HG03378 (cell line): Measurements from ENCODE around the gene PNPLA2.

Source experiments
- ATAC-seq: cut with Tn5 transposase; IDR thresholded peaks from one replicate; pipeline ENCODE4 v1.9.1; 2021; ENCODE audit warnings: mild to moderate bottlenecking, moderate library complexity; ENCODE audit not compliant: unreplicated experiment

The PNPLA2 gene

DNA sequence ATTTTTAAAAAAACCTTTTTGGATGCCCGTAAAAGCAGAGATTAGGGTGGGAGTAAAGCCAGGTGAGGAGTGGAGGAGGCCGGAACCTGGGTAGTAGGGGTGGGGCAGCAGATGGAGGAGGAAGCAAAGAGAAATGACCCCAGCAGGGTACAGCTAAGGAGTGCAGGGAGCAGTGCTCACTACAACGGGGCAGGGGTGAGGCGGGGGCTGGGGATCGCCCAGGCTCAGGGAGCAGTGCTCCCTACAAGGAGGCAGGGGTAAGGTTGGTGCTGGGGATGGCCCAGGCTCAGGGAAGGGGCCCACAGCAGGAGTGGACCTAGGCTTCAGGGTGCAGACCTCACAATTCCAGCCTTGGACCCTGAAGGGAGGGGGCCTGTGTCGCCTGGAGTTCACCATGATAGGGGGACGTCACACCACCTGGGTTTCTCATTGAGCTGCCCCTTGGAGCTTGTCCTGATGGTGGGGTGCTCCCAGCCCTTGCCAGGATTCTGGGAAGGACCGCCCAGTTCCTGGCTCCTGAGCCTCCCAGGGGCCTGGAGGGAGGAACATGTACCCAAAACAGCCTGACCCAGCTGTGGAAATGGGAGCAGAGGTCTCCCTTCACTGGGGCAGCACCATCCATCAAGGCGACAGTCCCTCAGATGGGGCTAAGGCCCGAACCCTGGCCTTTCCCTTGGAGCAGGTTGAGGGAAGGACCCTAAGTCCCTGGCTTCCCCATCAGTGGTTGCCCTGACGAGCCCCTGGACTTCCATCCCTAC, 2.9 kb upstream of the PNPLA2 start:
- no peak for ATAC-seq

DNA sequence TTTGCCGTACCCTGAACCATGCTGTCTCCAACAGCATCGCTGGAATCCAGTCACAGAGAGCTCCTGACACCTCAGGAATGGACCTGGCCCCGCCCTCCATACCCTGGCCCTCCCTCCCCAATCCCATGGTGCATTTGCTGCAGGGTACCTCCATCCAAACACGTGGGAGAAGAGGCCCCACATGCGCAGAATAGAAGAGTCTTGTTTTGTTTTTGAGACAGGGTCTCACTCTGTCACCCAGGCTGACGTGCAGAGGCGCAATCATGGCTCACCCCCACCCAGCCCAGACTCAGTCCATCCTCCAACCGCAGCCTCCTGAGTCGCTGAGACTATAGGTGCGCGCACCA, 2.3 kb upstream of the PNPLA2 start:
- ATAC-seq, result no peak

DNA sequence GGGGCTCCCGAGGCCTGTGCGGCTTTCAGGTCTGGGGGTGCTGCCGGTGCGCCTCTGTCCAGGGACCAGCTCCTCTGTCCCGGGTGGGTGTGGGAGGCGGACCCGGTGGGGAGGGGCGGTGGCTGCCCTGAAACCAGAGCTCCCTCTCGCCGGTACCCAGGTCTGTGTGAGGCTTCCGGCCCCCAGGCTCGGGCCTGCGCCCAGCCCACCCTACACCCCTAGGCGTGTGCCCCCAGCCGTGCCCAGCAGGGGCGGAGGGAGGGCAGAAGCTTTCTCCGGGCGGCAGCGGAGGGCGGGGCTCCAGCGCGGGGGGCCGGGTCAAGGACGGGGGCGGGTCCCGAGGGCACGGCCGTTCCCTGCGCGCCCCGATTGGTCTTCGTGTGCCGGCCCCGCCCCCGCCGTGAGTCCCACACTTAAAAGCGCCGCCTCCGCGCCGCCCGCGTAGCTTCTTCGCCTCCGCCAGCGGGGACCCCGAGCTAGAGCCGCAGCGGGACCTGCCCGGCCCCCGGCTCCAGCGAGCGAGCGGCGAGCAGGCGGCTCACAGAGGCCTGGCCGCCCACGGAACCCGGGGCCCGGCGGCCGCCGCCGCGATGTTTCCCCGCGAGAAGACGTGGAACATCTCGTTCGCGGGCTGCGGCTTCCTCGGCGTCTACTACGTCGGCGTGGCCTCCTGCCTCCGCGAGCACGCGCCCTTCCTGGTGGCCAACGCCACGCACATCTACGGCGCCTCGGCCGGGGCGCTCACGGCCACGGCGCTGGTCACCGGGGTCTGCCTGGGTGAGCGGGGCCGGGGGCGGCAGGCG, 616 bp downstream of the PNPLA2 start:
- ATAC-seq, result peak; percentile 28

DNA sequence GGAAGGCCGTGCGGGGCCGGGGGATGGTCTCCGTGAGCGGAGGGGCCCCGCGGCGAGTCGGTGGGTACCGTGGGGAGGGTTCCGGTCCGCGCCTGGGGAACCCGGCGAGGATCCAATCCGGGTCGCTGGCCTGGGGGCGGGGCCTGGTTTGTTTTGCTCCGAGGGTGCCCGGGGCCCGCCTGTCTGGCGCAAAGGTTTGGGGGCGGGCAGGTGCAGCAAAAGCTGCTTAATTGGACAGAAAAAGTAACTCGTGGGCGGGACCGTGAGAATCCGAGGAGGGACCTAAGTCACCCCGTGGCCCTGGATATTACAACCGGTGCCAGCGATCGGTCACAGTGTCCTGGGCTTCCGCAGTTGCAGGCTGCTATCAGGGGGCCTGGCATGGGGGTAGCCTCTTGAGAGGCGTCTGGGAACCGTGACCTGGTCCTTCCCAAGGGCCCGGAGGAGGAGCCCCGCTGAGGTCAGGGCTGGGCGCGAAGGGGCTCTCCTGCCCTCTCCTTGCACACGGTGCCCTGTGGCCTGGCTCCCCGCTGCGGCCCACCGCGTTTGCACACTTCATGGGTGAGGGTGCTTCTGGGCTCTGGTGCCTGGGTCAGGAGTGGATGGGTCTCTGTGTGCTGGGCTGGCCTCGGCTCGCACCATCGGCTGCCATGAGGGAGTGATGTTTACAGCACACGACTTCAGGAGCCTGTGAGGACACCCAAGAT, 1.4 kb downstream of the PNPLA2 start:
- peak; percentile 54 for ATAC-seq

DNA sequence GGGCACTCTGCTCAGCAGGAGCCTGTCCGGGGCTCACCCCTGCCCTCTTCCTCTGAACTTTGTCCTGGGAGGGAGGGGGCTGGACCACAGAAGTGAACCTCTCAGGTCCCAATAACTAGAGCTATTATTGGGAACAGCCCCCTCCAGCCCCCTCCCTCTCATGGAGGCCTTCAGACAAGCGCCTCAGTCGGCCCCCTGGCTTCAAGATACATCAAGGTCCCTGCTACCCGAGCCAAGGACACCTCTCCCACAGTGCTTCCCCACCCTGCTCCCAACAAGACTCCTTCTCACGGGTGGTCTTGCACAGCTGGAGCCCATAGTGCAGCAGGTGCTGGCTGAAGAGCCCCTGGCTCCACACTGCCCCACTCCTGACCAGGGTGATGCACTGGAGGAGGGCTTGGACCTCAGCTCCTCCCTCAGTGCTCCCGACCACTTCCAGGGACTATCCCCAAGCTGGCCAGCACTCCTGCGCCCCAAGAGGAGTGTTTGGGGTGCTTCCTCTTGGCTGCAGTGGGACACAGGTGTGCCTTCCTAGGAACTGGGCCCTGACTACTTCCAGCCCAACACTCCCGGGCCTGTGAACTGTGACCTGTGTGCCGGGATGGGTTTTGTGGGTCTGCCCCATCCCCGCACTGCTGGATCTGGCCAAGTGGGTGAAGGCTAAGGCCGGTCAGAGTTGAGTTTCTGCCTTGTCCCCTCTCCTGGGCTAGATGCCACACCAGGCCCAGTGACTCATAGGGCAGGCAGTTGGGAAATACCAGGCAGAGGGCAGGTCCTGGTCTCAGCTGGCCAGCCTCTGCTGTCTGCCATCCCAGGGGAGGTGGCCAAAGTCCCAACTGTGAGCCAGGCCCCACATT, 2.2 kb downstream of the PNPLA2 start:
- no peak for ATAC-seq

DNA sequence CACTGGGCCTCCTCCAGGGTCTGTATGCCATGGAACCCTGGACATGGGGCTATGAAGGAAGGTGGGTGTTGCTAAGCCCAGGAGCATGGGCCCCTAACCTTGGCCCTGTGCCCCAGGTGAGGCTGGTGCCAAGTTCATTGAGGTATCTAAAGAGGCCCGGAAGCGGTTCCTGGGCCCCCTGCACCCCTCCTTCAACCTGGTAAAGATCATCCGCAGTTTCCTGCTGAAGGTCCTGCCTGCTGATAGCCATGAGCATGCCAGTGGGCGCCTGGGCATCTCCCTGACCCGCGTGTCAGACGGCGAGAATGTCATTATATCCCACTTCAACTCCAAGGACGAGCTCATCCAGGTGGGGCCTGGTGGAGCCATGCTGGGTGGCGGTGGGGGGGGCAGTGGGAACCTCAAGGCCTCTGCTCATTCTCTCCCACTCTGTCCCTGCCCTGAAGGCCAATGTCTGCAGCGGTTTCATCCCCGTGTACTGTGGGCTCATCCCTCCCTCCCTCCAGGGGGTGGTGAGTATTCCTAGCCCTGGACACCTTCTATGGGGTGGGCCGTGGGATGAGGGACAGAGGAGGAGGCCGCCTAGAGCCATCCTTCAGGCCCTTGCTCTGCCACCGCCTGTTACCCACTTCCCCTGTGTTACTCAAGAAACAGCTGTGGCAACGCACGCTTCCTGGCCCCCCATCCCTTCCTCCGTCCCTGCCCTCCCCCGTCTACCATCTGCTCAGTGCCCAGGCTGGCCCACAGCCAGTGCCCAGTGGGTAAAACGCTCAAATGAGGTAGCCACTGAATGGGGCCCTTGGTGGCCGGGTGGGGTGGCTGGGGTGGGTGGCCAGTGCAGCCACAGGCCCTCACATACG, 3.0 kb downstream of the PNPLA2 start:
- ATAC-seq, result no peak

DNA sequence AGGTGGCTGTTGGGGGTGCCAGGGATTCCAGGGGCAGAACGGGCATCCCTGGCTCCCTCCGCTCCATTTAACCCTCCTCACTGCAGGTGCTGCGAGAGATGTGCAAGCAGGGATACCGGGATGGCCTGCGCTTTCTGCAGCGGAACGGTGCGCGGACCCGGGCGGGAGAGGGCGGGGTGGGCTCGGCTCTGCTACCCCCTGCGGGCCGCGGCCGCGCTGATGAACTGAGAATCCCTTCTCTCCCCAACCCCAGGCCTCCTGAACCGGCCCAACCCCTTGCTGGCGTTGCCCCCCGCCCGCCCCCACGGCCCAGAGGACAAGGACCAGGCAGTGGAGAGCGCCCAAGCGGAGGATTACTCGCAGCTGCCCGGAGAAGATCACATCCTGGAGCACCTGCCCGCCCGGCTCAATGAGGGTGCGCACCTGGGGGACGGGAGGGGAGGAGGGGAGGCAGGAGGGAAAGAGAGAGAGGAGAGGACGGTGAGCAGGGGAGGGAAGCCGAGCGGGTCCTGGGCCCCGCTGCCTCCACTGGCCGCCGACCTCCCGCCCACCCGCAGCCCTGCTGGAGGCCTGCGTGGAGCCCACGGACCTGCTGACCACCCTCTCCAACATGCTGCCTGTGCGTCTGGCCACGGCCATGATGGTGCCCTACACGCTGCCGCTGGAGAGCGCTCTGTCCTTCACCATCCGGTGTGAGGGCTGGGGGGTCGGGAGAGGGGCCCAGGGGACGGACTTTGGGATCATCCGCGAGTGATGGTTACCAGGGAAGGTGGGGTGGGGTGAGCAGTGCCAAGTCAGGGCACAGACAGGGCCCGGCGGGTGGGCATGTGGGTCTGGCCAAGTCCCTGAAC, 5.0 kb downstream of the PNPLA2 start:
- no peak for ATAC-seq

DNA sequence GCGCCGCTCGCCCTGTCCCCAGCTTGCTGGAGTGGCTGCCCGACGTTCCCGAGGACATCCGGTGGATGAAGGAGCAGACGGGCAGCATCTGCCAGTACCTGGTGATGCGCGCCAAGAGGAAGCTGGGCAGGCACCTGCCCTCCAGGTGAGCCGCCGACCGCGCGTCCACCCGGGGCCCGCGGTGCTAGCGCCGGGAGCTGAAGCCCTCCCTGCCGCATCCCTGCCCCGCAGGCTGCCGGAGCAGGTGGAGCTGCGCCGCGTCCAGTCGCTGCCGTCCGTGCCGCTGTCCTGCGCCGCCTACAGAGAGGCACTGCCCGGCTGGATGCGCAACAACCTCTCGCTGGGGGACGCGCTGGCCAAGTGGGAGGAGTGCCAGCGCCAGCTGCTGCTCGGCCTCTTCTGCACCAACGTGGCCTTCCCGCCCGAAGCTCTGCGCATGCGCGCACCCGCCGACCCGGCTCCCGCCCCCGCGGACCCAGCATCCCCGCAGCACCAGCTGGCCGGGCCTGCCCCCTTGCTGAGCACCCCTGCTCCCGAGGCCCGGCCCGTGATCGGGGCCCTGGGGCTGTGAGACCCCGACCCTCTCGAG, 5.7 kb downstream of the PNPLA2 start:
- ATAC-seq, result no peak

DNA sequence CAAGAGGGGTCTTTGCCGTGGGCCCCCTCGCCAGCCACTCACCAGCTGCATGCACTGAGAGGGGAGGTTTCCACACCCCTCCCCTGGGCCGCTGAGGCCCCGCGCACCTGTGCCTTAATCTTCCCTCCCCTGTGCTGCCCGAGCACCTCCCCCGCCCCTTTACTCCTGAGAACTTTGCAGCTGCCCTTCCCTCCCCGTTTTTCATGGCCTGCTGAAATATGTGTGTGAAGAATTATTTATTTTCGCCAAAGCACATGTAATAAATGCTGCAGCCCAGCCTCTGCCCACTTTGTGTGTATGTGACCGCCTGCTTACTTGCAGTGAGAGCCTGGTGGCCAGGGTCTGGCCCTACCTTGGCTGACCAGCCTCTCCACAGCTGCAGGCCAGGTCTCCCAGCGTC, 6.2 kb downstream of the PNPLA2 start:
- ATAC-seq, result no peak

DNA sequence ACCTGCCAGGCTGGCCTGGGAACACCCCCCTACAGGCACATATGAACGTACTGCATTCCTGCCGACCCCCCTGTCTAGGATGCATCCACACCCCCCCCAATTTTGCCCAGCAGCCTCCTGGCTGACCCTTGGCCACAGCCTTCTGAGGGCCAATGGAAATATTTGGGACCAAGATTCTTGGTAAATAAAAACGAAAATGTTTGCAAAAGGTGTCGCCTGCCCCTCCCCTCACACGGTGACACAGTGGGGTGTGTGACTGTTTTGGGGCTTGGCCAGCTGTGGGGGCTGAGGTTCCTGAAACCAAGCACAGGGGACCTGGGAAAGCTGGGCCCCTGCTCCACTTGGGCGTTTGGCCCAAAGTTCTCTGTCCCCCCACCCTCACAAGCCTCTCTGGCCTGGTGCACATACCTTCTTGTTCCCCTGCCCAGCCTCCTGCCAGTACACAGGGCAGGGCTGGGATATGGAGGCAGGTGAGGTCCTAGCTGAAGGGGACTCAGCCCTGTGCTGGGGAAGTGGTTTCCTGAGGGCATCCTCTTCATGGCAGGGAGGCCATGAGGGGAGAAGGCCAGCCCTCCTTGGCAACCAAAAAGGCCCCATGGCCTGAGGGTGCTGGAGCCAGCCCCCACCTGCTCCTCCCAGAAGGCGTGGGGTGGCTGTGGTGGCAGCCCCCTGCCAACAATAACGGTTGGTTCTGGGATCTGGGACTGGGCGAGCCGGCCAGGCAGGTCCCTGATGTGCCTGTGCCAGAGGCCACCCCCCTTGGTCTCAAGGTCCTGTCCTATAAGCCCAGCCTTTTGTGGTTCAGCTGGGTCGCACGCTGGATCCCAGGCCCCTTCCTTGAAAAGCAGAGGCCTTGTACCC, 6.9 kb downstream of the PNPLA2 start:
- no peak for ATAC-seq

DNA sequence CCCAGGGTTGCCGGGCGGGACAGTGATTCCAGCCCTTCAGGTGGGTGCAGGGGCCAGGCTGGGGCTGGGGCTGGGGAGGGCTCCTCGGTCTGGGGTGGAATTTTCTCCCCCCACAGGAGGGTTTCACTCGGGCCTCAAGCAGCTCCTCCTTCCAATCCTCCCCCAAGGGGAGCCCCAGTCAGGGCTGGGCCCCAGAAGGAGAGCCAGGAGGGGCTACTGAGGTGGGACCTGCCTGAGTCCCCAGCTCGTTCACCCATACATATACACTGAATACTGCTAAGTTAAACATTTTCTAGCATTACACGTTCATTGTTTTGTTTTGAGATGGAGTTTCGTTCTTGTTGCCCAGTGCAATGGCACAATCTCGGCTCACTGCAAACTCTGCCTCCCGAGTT, 7.5 kb downstream of the PNPLA2 start:
- ATAC-seq, result no peak

DNA sequence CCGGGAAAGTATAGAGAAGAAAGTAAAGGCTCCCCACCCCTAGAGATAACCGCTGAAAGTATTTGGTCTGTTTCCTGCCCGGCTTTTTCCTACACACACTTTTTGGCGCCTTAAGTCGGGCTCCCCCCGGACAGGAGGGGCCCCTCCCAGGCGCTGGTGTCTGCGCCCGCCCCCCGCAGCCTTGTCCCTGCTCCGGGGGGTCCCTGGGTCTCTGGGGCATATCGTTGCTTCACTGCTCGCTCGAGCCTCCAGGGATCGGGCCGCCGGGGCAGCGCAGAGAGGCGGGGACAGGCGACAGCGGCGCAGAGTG, 8.1 kb downstream of the PNPLA2 start:
- no peak for ATAC-seq

DNA sequence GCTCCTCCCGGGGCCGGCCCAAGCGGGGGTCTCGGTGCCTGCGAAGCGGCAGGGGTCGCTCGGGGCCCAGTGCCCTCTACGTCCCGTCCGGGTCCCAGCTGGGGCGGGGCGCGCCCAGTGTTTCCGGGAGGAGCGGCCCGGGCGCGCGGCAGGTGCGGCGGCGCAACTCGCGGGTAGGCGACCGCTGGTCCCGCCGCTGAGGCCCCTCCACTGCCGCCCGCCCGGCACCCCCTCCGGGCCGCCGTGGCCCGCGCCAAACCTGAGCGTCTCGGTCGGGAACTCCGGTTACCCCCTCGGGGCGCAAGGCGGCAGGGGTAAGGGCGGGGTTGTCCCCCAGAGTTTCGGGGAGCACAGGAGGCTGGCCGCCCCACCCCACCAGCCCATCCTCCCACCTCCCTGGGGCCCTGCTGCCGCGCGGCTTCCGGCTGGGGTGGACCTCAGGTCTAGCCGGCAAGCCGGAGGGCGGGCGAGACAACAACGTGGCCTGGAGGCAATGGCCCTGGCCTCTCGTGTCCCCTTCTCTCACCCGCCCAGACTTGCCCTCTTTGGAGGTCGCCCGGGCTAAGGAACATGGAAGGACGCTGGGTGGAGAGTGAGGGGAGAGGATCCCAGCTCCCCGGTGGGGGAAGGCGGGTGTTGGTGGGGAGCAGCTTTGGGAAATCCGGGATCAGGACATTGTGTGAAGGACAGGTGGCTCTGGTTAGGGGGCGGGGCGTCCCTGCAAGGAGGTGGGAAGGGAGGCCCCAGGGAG, 8.6 kb downstream of the PNPLA2 start:
- no peak for ATAC-seq

DNA sequence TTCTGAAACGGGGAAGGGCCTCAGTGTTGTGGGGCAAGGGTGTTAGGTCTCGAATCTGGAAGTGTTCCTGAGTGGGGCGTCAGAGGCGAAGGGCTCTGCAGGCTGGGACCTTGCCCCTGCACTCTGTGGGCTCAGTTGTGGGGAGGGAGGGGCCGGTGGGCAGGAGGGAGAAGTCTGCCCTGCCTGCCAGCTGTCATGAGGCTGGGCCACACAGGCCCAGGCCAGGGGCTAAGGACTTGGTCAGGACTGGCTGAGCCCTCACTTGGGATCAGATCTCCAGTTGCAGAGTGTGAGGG, 9.1 kb downstream of the PNPLA2 start, which contains the start of gene CRACR2B:
TSS of gene CRACR2B (plus strand) at position 23 of the 296 bp plus-strand sequence. CDS start 689 bp downstream, outside the sequence.
- no peak for ATAC-seq

DNA sequence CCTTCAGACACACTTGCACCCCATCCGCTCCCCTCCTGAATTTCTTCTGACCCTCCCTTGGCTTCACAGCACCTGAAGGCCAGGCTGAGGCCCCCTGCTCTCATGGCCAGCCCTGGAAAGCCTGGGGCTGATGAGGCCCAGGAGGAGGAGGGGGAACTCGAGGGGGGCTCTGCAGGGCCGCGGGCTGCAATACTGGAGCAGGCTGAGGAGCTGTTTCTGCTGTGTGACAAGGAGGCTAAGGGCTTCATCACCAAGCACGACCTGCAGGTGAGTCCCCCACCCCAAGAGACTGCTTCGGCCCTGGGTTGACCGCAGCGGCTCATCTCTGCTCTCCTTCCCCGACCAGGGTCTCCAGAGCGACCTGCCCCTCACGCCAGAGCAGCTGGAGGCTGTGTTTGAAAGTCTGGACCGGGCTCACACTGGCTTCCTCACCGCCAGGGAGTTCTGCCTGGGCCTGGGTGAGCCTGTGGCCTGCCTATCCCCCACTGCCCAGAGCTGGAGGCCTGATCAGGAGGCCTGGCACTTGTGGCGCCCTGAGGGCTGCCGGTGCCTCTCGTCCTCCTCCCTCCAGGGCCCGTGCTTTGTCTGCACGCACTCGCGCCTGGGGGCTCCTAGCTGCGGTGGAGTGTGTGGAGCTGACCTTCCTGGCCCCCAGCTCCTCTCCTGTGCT, 9.9 kb downstream of the PNPLA2 start:
- no peak for ATAC-seq

DNA sequence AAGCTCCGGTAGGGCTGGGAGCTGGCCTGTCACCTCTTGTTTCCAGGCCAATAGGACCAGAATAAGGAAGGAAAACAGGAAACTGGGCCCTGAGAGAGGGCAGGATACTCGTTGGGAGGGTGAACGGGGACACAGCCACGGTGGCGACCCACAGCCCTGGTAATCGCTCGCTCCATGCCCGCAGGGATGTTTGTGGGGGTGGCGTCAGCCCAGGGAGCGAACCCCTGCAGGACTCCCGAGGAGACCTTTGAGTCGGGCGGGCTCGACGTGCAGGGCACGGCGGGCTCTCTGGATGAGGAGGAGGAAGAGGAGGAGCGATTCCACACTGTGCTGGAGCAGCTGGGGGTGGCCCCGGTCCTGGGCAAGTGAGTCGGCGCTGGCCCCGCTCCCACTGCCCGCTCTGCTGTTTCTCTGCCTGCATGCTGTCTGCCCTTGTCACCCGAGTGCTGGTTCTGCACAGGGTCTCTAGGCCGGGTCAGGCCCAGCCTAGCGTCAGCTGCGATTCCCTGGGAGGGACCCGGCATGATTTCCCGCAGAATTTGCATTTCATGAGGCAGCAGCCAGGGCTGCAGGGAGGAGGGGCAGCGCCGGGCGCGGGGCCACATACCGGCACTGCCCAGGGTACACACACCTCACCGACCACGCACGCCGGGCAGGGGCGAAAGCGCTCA, 10.6 kb downstream of the PNPLA2 start:
- no peak for ATAC-seq
